KBM-7 (cell line): ENCODE measurements around the gene STEAP4.

Experiments used
- DNase-seq: peaks from one replicate; pipeline ENCODE4 v3.0.0-alpha.2; 2015
- in situ Hi-C: fragments of 300-500 bp; cut with MboI; formaldehyde crosslinking; loops from 2 replicates; pipeline ENCODE4 v1.14.3; 2020; ENCODE audit warnings: low sequenced_read_pairs, low pct_unique_long_range_greater_than_20kb, mixed read lengths

The STEAP4 gene

DNA sequence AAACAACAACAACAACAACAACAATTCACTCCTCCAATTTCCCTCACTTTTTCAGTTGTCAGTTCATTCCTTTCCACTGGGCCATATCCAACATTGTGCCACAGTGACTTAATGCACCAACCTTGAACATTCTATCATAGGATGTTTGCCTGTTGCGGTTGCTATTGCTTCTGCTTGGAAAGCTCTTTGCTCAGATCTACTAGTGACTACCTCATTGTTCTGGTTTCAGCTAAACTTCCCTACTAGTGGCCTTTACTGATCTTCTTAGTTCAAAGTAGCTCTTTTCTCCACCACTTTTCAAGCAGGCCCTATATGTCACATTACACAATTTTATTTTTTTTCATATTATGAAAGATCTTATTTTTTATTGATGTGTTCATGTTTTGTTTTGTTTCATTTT lies 9.8 kb upstream of the STEAP4 start:
- in situ Hi-C loops: no loop called here

DNA sequence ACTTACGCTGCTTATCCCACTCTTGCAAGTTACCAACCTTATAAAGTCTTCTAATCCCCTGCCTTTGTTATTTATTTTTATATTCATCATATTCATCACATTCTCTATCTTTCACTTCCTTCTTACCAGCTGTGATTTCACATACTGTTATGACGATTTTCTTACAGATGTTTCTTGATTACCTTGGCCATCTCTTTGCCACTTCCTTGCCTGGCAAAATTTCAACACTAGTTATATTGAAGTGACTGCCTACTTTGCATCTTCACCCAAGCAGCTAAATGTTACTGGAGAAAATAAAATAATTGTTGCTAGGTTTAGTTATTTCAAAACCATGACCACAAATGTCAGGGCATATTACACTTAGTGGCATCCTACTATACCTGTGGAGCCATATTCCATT lies 8.8 kb upstream of the STEAP4 start:
- no peak for DNase-seq
- in situ Hi-C loops: no loop called here

More for the DNA sequence above, 9.8 kb upstream of the STEAP4 start:
- no peak for DNase-seq

DNA sequence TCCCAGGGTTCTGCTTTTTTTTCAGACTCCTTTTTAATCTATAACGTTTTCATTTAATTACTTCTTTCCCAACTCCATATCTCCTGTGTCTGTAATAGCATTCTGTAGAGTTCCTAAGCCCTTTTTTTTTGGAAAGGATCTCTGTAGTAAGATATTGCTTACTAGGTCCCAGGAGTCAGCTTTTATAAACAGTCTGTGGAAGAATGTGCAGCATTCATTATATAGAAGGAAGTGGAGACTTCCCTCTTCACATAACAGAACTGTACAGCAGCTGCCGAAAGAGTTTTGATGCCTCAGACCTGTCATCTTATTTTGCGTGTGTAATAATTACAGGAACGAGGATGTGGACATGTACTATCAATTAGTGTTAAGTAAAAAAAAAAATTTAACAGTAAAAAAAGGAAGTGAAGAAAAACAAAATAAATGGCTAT lies 7.4 kb upstream of the STEAP4 start:
- in situ Hi-C loops: no loop called here
- peak; percentile 11 for DNase-seq

GRCh38 chr7:88312061-88312663 lies 5.5 kb upstream of the STEAP4 start:
- in situ Hi-C loops: no loop called here
- no peak for DNase-seq

DNA sequence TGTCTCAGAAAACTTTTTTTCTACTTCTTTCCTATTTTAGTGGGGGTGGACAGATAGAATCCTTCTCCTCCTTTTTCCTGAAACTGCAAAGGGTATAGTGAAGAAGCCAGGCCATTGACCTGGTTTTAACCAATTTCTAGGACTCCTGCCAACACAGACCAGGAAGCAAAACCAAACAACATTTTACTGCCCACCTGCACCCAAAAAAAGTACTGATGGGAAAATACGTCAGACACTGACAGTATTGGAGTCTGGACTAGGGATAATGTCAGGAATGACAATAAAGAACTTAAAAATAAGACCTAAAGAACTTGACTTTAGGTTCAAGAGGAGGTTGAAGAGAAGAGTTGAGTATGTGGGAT lies 5.0 kb upstream of the STEAP4 start:
- in situ Hi-C loops: no loop called here
- no peak for DNase-seq

- in situ Hi-C loops: no loop called here
- no peak for DNase-seq
These were observed 4.4 kb upstream of the STEAP4 start for GRCh38 chr7:88310956-88311674.

DNA sequence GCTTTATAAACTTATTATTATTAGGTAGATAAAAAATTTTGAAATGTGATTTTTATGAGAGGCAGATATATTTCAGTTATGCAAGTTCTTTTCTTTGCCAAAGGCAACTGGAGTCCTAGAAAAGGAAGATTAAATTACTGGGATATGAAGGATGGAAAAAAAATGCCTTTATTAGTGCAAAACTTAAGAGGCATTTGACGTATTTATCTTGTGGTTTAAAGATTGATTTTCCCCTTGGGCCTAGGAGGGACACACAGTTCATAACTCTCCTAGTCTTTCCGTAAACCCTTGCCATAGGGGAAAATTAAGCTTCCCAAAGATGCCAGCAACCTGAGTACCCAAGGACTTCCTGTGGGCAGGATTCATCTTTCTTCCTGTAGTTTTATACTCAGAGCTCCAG lies 3.1 kb upstream of the STEAP4 start:
- in situ Hi-C loops: no loop called here

GRCh38 chr7:88307823-88308222 lies 1.1 kb upstream of the STEAP4 start:
- in situ Hi-C loops: no loop called here
- no peak for DNase-seq

More for the DNA sequence above, 3.1 kb upstream of the STEAP4 start:
- DNase-seq: no peak

DNA sequence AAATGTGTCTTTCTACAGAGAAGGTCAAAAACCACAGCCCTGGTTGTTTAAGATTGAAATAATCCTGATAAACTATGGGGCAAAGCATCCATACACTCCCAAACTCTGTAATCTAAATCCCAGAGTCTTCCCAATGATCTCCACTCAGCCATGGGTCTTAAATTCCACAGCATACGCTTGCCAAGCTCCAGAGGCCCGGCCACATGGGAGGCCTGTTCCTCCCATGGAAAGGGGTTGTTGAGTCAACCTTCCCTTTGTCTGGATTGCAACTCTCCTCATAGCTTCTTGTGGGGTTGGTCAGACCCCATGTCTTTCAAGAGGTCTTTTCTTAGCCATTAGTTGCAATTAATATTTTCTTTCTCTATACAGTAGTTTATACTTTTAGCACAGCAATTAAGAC lies 718 bp upstream of the STEAP4 start:
- in situ Hi-C loops: no loop called here

GRCh38 chr7:88305044-88305443 lies 1.6 kb downstream of the STEAP4 start:
- in situ Hi-C loops: no loop called here

More for the DNA sequence above, 718 bp upstream of the STEAP4 start:
- no peak for DNase-seq

DNA sequence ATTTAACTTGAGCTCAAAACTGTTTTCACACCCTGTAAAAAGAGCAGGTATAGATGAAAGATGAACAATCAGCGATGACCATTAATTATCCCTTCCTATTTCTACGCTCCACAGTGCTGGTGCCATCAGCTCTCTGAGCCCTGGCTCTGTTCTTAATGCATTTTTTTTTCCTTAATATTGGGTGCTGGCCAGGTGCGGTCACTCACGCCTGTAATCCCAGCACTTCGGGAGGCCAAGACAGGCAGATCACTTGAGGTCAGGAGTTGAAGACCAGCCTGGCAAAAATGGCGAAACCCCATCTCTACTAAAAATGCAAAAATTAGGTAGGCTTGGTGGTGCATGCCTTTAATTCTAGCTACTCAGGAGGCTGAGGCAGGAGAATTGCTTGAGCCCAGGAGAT lies 4.2 kb downstream of the STEAP4 start:
- in situ Hi-C loops: no loop called here
- no peak for DNase-seq

More at GRCh38 chr7:88305044-88305443, 1.6 kb downstream of the STEAP4 start:
- DNase-seq: no peak

- no peak for DNase-seq
- in situ Hi-C loops: no loop called here
These were observed 4.8 kb downstream of the STEAP4 start for GRCh38 chr7:88301924-88302323.

GRCh38 chr7:88300401-88300945 lies 6.2 kb downstream of the STEAP4 start:
- in situ Hi-C loops: no loop called here
- DNase-seq: no peak

- DNase-seq: no peak
- in situ Hi-C loops: no loop called here
These were observed 7.6 kb downstream of the STEAP4 start for GRCh38 chr7:88299126-88299525.

DNA sequence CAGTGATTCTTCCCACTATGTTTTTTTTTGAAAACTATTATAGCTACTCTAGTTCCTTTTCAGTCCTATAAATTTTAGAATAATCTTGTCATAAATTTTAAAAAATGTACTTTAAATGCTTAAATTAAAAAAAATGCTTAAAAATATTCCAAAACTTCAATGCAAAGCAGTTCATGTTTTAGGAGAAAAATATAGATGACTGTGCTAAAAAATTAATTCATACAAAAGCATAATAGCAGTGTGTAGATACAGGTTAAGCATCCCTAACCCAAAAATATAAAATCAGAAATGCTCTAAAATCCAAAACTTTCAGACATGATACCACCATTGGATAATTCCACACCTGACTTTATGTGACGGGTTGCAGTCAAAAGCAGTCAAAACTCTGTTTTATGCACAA lies 12.8 kb downstream of the STEAP4 start:
- DNase-seq: no peak
- in situ Hi-C loops: no loop called here

- no peak for DNase-seq
- in situ Hi-C loops: no loop called here
These were observed 15.1 kb downstream of the STEAP4 start for GRCh38 chr7:88291398-88292173.

DNA sequence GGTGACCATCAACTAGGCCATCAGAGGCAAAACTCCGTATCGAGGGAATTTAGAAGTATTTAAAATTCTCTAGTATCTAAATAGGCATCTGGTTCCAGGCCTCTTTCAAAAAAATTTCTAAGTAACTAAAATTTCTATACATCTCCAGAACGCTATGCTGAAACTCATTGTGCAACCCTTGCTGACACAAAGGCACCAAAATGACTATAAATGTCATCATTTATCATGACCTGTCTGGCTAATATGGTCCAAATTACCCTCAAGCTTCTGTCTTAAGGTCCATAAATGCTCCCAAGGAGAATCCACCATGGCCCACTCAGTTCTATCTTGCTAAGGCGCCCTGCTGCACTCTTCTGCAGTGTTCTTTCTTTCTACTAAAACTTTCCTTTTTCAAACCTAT lies 16.2 kb downstream of the STEAP4 start:
- DNase-seq: no peak
- in situ Hi-C loops: no loop called here

DNA sequence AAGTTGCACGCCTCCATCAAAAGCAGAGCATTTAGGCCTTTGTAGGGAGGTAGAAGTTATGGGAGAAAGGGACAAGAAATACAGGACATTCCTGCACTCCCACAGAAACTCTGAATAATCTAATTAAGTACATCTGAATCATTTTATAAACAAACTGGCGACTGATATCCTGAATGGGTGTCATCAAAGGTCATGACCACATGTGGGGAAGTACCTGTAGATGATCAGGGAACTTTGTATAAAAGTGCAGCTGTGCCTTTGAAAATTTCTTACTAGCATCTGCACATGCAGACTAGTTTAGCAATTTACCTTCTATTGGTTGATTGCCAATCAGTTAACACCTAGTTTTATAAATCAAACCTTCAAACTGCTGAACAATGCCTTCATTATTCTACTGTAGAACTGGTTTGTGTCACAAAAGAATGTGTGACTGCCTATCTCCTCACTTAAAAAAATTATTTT lies 17.1 kb downstream of the STEAP4 start:
- in situ Hi-C loops: no loop called here
- no peak for DNase-seq

DNA sequence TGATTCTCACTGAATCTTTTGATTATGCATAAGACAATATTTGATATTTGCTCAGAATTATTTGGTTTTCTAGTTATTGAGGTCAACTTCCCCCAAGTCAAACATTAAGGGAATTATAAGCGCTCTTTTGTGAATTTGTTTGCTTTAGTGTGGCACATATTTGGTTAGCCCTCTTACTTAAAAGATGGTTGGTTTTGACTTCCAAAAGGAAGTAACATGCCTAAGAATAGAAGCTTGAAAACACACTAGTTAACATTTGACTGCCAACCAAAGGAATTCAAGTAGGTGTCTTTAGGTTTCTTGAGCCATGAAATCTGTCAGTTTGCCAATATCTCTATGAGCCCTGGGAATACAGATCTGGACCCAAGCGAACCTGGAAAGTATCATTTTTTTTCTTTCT lies 24.9 kb downstream of the STEAP4 start:
- in situ Hi-C loops: no loop called here
- DNase-seq: no peak

GRCh38 chr7:88280801-88281200 lies 25.9 kb downstream of the STEAP4 start:
- in situ Hi-C loops: no loop called here
- no peak for DNase-seq
